ENCODE results near the gene SCN4A. TPM values are rescaled to one million over a fixed set of nuclear protein-coding genes. Genes with fewer than 3 reads are reported as not detected.
"Not testable (repeated sequence)": the region's sequence is repeated elsewhere in the genome, so short reads cannot be mapped to it uniquely, and the experiment has no call there.

SCN4A gene
- total RNA-seq = not detected

- DNase-seq = no peak
Measured at GRCh38 chr17:63972796-63973195, at the start of gene SCN4A. TSS of gene SCN4A (minus strand) at chr17:63972918. CDS start at chr17:63972841, 77 bp downstream.

GRCh38 chr17:64020056-64020766 is 47.5 kb upstream of the SCN4A start, which contains the start of gene ICAM2:
TSS of gene ICAM2 (minus strand) at chr17:64020633. CDS start at chr17:64006691, 13,942 bp downstream.
- DNase-seq = no peak

DNA sequence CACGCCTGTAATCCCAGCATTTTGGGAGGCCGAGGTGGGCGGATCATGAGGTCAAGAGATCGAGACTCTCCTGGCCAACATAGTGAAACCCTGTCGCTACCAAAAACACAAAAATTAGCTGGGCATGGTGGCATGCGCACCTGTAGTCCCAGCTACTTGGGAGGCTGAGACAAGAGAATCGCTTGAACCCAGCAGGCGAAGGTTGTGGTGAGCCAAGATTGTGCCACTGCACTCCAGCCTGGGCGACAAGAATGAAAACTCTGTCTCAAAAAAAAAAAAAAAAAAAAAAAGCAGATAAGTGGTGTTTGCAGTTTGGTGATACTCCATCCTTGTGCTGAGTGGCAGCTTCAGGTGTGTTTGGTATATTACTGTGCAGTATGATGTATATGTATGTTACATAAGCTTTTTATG is 46.8 kb upstream of the SCN4A start:
- not testable (repeated sequence) for DNase-seq

GRCh38 chr17:64017381-64017980 is 44.8 kb upstream of the SCN4A start:
- no peak for DNase-seq

GRCh38 chr17:64016974-64017373 is 44.3 kb upstream of the SCN4A start:
- no peak for DNase-seq

- no peak for DNase-seq
Measured at GRCh38 chr17:64016231-64016784, 43.6 kb upstream of the SCN4A start.

GRCh38 chr17:64015447-64015846 is 42.7 kb upstream of the SCN4A start:
- DNase-seq = no peak

GRCh38 chr17:64009571-64010402 is 37.1 kb upstream of the SCN4A start:
- DNase-seq = no peak

DNA sequence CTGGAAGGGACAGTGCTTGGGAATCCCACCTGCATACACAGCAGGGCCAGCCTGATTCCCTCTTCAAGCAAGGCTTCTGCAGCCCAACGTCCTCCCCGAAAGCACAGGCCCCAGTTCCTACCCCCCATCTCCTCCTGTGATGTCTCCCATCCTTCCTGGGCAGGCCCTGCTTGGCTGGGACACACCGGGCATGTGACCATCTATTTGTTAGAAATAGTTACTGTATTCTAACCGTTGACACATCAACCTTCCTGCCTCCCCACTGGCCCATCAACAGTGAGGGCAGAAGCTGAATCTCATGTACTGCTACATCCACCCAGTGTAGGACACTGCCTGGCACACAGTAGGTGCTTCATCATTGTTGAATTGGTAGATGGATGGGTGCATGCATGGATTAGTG is 36.1 kb upstream of the SCN4A start:
- DNase-seq = no peak

DNA sequence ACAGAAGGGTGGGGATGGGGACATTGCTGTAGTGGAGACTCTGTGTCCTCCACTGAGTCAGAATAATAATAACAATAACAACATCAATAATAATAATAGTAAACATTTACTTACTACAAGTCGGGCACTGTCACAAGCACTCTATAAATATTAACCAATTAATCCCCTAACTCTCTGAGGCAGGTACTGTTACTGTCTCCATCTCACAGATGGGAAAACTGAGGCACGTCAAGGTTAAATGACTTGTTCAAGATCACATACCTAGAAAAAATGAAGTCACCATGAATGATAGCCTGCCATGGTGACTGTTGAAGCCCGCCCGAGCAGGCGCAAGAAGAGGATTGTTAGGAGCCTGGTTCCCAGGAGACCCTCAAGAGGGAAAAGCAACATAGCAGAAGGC is 35.6 kb upstream of the SCN4A start:
- DNase-seq = no peak

- no peak for DNase-seq
Measured at GRCh38 chr17:64007838-64008282, 35.1 kb upstream of the SCN4A start.

- DNase-seq = not testable (repeated sequence)
Measured at GRCh38 chr17:64007089-64007837, 34.5 kb upstream of the SCN4A start.

DNA sequence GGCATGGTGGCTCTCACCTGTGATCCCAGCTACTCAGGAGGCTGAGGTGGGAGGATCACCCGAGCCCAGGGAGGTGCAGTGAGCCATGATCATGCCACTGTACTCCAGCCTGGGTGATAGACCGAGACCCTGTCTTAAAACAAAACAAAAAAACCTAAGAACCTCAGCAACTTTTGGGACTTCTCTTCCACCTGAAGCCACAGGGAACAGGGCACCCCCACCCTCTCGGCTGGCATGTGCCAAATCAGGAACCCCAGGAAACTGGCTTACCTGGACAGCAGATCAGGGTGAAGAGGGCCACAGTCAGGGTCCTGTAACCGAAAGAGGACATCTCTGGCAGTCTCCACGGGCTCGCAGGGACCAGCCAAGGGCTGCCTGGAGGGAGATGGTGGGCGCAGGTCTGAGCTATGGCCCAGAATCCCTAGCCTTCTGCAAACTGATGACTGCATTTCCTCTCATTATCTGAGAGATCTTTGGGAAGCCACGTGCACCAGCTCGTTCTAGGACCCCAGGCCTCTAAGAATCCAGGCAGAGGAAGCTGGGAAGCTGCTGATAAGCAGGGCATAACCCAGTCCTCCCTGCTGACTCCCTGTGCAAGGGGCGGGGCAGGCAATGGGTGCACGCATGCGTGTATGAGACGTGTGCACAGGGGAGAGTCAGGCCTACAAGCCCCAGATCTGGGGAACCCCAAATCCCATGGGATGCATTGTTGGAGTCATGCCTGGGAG is 33.8 kb upstream of the SCN4A start:
- DNase-seq = no peak

GRCh38 chr17:64005734-64006167 is 33.0 kb upstream of the SCN4A start:
- DNase-seq = no peak

DNA sequence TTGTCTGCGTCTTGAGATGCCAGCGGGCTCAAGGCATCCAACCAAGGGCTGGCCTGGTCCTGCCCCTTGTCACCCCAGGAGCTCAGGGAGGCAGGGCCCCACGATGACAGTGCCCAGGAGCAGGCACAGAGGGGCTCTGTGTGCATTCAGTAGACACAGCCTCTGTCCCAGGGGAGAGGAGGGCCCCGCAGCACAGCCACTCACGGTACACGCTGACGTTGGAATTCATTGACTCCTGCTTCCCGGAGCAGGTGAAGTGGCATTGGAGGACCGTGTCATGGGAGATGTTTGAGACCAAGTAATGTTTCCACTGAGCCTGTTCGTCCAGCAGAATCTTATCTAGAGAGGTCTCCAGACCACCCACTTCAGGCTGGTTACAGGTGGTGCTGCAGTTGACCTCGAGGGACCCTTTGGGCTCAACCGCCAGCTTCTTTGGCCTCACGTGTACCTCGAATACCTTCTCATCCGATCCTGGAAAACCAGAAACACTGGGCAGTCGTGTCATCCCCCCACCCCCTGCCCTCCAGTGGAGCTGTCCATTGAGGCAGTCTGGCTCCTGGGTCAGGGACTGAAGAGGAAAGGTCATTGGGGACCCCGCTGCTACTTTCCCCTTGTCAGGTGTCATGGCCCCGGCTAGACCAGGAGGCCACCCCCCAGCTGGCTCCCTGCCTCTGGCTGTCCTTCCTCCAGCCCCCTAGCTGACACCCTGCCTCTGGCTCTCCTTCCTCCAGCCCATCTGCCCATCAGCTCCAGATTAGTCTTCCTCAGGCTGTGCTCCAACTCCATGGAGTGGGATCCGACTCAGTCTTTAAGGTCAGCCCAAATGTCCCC is 32.4 kb upstream of the SCN4A start:
- DNase-seq = no peak

- DNase-seq = no peak
Measured at GRCh38 chr17:64004218-64004770, 31.6 kb upstream of the SCN4A start.

GRCh38 chr17:64003526-64004121 is 30.9 kb upstream of the SCN4A start:
- no peak for DNase-seq

GRCh38 chr17:64002658-64003525 is 30.2 kb upstream of the SCN4A start:
- no peak for DNase-seq
